Kidney (tissue), 14 donors: Measurements from ENCODE around the gene PIWIL4. TPM values are rescaled to one million over a fixed set of nuclear protein-coding genes. Genes with fewer than 3 reads are reported as not detected.

Experiments
- DNase-seq, 5 donors: peaks; one replicate each; pipeline ENCODE4 v3.0.0-alpha.2; 2013 to 2020
- FAIRE-seq: peaks from 2 replicates; lab custom pipeline; 2012; peaks lifted over from hg19 to GRCh38; lab: Jason Lieb, UNC
- H3K27ac ChIP-seq, 2 donors: one replicate each; pipeline ENCODE4 v1.7.0; 2013; ENCODE audit warnings: low read depth in 2 of 2, low read length in 2 of 2, inconsistent platforms in 1 of 2
- H3K27me3 ChIP-seq: one replicate; pipeline ENCODE4 v1.7.1; 2013; ENCODE audit warnings: low read length, inconsistent platforms; ENCODE audit not compliant: control insufficient read depth, insufficient read depth
- H3K36me3 ChIP-seq, 3 donors: one replicate each; pipeline versions ENCODE4 v1.7.0 to v1.7.1; 2013; ENCODE audit warnings: low read length in 3 of 3, control low read depth in 1 of 3, inconsistent platforms in 1 of 3; ENCODE audit not compliant: insufficient read depth in 3 of 3, control insufficient read depth in 2 of 3
- H3K4me1 ChIP-seq, 3 donors: one replicate each; pipeline versions ENCODE4 v1.7.0 to v1.7.1; 2013; ENCODE audit warnings: low read length in 3 of 3, inconsistent platforms in 1 of 3, low read depth in 1 of 3; ENCODE audit not compliant: control insufficient read depth in 2 of 3, insufficient read depth in 2 of 3
- H3K4me3 ChIP-seq, 3 donors: one replicate each; pipeline versions ENCODE4 v1.7.0 to v1.8.1; 2013; ENCODE audit warnings: low read length in 3 of 3, control low read depth in 1 of 3, inconsistent platforms in 1 of 3
- H3K9ac ChIP-seq, 3 donors: one replicate each; pipeline versions ENCODE4 v1.7.0 to v1.7.1; 2013; ENCODE audit warnings: low read length in 3 of 3, control low read depth in 1 of 3, inconsistent platforms in 1 of 3
- H3K9me3 ChIP-seq, 3 donors: one replicate each; pipeline versions ENCODE4 v1.7.0 to v1.7.1; 2013; ENCODE audit warnings: low read length in 3 of 3, control low read depth in 1 of 3, inconsistent platforms in 1 of 3; ENCODE audit not compliant: control insufficient read depth in 2 of 3, insufficient read depth in 1 of 3
- intact Hi-C: fragments of 100-400 bp; cut with DNase I; formaldehyde crosslinking; loops from one replicate; pipeline ENCODE4 v1.11.1; 2022
- polyA plus RNA-seq: library from polyadenylated mRNA; stranded (reverse); fragments of 350-450 nt; fragmentation: Illumina TruSeq; extraction: RNeasy Lipid Tissue Mini Kit (QIAGEN cat#74804); gene quantifications from one replicate; pipeline ENCODE4 v1.2.3, GENCODE V29; 2014; ENCODE audit warnings: low read depth, low replicate concordance; ENCODE audit not compliant: insufficient read depth
- total RNA-seq: library from RNA; stranded (reverse); fragmentation: NEBNext Ultra II Directional; extraction: Animal tissue kit (Norgen Biotek cat#: 25700); gene quantifications from one replicate; pipeline ENCODE4 v1.2.1, GENCODE V29; 2021
- TF ChIP-seq, protein P1 (sequence below): IDR thresholded peaks from 3 replicates; pipeline ENCODE4 v1.5.1; 2012; ENCODE audit warnings: mild to moderate bottlenecking, moderate library complexity, borderline replicate concordance; ENCODE audit not compliant: insufficient read depth; ENCODE audit errors: extremely low read depth
- donor health status: control.
- donor health status: control.
- donor health status: control.
- donor health status: control.
- donor health status: control.
- donor health status: DM: yes; HTN: yes; CAD: no.
- donor health status: Normal renal cell carcinoma (clear cell type).

PIWIL4 gene
- total and polyA plus RNA-seq, 2 donors from 2014 or later = 2.6 to 6.0 TPM

DNA sequence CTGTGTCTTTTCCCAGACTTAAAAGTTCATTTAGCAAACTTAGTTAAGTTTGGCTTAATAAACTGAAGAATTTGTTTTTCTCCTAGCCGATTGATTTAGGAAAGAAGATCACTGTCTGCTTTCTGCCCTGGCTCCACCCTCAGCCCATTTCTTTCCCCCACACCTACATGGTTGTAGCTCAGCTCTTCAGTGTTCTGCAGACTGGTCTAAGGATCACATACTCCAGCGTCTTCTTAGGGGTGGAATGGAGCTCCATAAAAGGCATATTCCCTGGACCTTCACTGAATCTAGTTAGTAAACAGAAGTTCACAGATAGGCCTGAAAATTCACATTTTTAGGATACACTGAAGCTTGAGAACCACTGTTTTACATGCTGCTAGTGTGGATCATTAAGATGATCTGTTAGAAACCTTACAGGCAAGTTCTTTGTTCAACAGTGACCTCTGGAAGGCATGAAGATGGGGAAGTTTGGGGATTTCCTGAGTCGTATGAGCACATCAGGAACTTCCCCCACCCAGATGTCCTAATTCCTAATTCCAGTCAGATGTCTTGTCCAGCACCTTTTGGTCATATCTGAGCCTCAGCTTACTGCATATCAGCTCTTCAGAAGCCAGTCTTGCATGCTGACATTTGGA, 16.8 kb downstream of the PIWIL4 start:
- Histone ChIP-seq H3K36me3 (no peaks in the 10 kb centered on the region), H3K4me1 (peaks cover 0 to 4% (median 0%) of the 10 kb centered on the region in 3 donors), H3K9me3 (no peaks in the 10 kb centered on the region), H3K27me3 (no peaks in the 10 kb centered on the region), H3K4me3 (no peak overlapping the region), H3K27ac (peak overlapping the region in 1 of 2 donors; percentile 16), H3K9ac (no peak overlapping the region)
- FAIRE-seq = no peak
- intact Hi-C loops = no loop called here
- no peak for DNase-seq
- TF ChIP-seq, protein P1, sequence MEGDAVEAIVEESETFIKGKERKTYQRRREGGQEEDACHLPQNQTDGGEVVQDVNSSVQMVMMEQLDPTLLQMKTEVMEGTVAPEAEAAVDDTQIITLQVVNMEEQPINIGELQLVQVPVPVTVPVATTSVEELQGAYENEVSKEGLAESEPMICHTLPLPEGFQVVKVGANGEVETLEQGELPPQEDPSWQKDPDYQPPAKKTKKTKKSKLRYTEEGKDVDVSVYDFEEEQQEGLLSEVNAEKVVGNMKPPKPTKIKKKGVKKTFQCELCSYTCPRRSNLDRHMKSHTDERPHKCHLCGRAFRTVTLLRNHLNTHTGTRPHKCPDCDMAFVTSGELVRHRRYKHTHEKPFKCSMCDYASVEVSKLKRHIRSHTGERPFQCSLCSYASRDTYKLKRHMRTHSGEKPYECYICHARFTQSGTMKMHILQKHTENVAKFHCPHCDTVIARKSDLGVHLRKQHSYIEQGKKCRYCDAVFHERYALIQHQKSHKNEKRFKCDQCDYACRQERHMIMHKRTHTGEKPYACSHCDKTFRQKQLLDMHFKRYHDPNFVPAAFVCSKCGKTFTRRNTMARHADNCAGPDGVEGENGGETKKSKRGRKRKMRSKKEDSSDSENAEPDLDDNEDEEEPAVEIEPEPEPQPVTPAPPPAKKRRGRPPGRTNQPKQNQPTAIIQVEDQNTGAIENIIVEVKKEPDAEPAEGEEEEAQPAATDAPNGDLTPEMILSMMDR = no peak

- Histone ChIP-seq H3K27ac (no peak overlapping the region), H3K4me3 (no peak overlapping the region), H3K9me3 (no peaks in the 10 kb centered on the region), H3K36me3 (no peaks in the 10 kb centered on the region), H3K27me3 (no peaks in the 10 kb centered on the region), H3K4me1 (peaks cover 0 to 4% (median 0%) of the 10 kb centered on the region in 3 donors), H3K9ac (no peak overlapping the region)
- TF ChIP-seq, protein P1 = no peak
- FAIRE-seq = no peak
- DNase-seq = no peak
- intact Hi-C loops = no loop called here
Measured at GRCh38 chr11:94584978-94585377, 17.8 kb downstream of the PIWIL4 start.

DNA sequence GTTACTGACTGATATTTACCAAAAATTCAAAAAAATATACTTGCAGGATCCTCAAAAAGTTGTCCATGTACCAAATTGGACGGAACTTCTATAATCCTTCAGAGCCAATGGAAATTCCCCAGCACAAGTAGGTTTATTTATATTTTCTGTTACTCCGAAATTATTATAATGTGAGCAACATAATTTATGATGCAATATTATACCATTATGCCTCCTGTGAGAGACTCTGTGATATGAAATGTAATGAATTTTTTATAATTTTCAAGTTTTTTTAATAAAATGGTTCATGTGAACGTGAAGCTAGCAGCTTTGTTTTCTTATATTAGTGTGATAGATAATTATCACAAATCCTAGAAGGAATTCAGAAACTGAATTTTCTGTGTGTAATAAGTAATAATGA, 18.2 kb downstream of the PIWIL4 start:
- Histone ChIP-seq H3K27me3 (no peaks in the 10 kb centered on the region), H3K27ac (no peak overlapping the region), H3K9ac (no peak overlapping the region), H3K4me3 (no peak overlapping the region), H3K36me3 (no peaks in the 10 kb centered on the region), H3K4me1 (peaks cover 0 to 4% (median 0%) of the 10 kb centered on the region in 3 donors), H3K9me3 (no peaks in the 10 kb centered on the region)
- intact Hi-C loops = no loop called here
- no peak for DNase-seq
- FAIRE-seq = no peak
- TF ChIP-seq, protein P1 = no peak
